ENCODE data around the gene SCUBE2. TPM values are rescaled to one million over a fixed set of nuclear protein-coding genes. Genes with fewer than 3 reads are reported as not detected.
"Not testable (repeated sequence)": the region's sequence is repeated elsewhere in the genome, so short reads cannot be mapped to it uniquely, and the experiment has no call there.

SCUBE2 gene
- total and polyA plus RNA-seq, 2 donors (not counting 1 experiment from before 2014, with no cell fraction given), result not detected

DNA sequence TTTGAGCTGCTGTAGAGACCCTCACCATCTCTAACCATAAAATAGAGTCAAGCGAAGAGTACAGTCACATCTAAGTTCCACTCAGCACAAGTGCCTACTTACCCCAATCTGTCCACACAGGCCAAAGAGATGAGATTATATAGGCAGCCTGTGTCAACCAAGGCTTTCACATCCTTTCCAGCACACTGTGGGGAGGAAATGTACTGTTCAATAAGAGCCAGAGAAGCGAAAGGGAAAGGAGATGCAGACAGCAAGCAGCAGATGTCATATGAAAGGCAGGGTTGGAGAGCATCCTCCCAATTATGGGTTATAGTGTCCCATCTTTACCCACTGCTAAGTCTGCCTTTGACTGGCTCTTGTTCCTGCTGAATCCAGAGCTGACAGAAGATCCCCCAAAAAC, 104.0 kb downstream of the SCUBE2 start:
- Histone ChIP-seq H3K9me3 (ENCODE audit: control extremely low read depth in 1 of 3, control insufficient read depth in 2 of 3, insufficient read depth in 1 of 3, low read length in 2 of 3) (no peaks in the 10 kb centered on the region), H3K79me2 (ENCODE audit: control insufficient read depth, insufficient read depth, low read length) (no peaks in the 10 kb centered on the region), H2AFZ (ENCODE audit: insufficient read depth, low read depth, low read length, poor library complexity, severe bottlenecking) (no peak overlapping the region), H3K36me3 (replicated peaks in 1 of 2; ENCODE audit: control extremely low read depth in 1 of 2, control insufficient read depth in 1 of 2, extremely low read depth in 1 of 2, insufficient read depth in 2 of 2, low read length in 1 of 2) (no peaks in the 10 kb centered on the region), H3K9ac (ENCODE audit: low read length) (no peak overlapping the region), H3K4me1 (ENCODE audit: control insufficient read depth in 2 of 2, insufficient read depth in 2 of 2, low read length in 2 of 2) (no peaks in the 10 kb centered on the region), H3K27ac (ENCODE audit: low read length in 2 of 2) (no peak overlapping the region), H3K27me3 (replicated peaks in 1 of 4; ENCODE audit: control extremely low read depth in 1 of 4, control insufficient read depth in 3 of 4, insufficient read depth in 4 of 4, low read length in 3 of 4) (peaks cover 0 to 4% (median 0%) of the 10 kb centered on the region in 4 experiments), H3K4me3 (ENCODE audit: control extremely low read depth in 1 of 5, extremely low read depth in 1 of 5, insufficient read depth in 1 of 5, low read depth in 2 of 5, low read length in 4 of 5) (no peak overlapping the region), H3K4me2 (replicated peaks; ENCODE audit: low read depth, low read length, poor library complexity, severe bottlenecking) (no peak overlapping the region), H4K20me1 (ENCODE audit: control insufficient read depth, insufficient read depth, low read length, poor library complexity, severe bottlenecking) (no peaks in the 10 kb centered on the region)
- no CpG with 5 or more reads among the region's 2 CpGs for WGBS (ENCODE audit: insufficient coverage)
- Mint-ChIP-seq H3K9me3 (ENCODE audit: insufficient read depth) (no peaks in the 10 kb centered on the region), H3K27me3 (peaks cover 35% of the 10 kb centered on the region), H3K4me1 (no peaks in the 10 kb centered on the region), H3K27ac (no peak overlapping the region), H3K4me3 (no peak overlapping the region)
- ATAC-seq (ENCODE audit: low read depth) (no peak), DNase-seq (no peak)
- TF ChIP-seq EZH2 (IDR thresholded peaks at IDR 0.05; ENCODE audit: borderline replicate concordance, insufficient read depth, low read depth, low read length, poor library complexity, severe bottlenecking) (no peak), CTCF (IDR thresholded peaks at IDR 0.05) (no peak)
- CTCF ChIA-PET, result interaction anchor here (1.1 to 1.2 kb wide), 2 partner anchors 15 to 150 kb away, joined by 3 to 4 read pairs; no protein-coding TSS in a partner anchor
- intact Hi-C loops (cut with micrococcal nuclease), result no loop called here
- POLR2A ChIA-PET, result no interaction called here

- H3K9me3 Mint-ChIP-seq (ENCODE audit: insufficient read depth); intact Hi-C loops (cut with micrococcal nuclease); H3K79me2 ChIP-seq (ENCODE audit: control insufficient read depth, insufficient read depth, low read length); H3K36me3 ChIP-seq (replicated peaks in 1 of 2; ENCODE audit: control extremely low read depth in 1 of 2, control insufficient read depth in 1 of 2, extremely low read depth in 1 of 2, insufficient read depth in 2 of 2, low read length in 1 of 2); H3K27ac ChIP-seq (ENCODE audit: low read length in 2 of 2); DNase-seq; POLR2A ChIA-PET; H2AFZ ChIP-seq (ENCODE audit: insufficient read depth, low read depth, low read length, poor library complexity, severe bottlenecking); H3K4me3 ChIP-seq (ENCODE audit: control extremely low read depth in 1 of 5, extremely low read depth in 1 of 5, insufficient read depth in 1 of 5, low read depth in 2 of 5, low read length in 4 of 5); H3K4me1 Mint-ChIP-seq; H3K9me3 ChIP-seq (ENCODE audit: control extremely low read depth in 1 of 3, control insufficient read depth in 2 of 3, insufficient read depth in 1 of 3, low read length in 2 of 3); H3K27ac Mint-ChIP-seq; H3K4me1 ChIP-seq (ENCODE audit: control insufficient read depth in 2 of 2, insufficient read depth in 2 of 2, low read length in 2 of 2); H3K4me2 ChIP-seq (replicated peaks; ENCODE audit: low read depth, low read length, poor library complexity, severe bottlenecking); H3K4me3 Mint-ChIP-seq; H3K27me3 ChIP-seq (replicated peaks in 1 of 4; ENCODE audit: control extremely low read depth in 1 of 4, control insufficient read depth in 3 of 4, insufficient read depth in 4 of 4, low read length in 3 of 4); ATAC-seq (ENCODE audit: low read depth); CTCF ChIA-PET; H4K20me1 ChIP-seq (ENCODE audit: control insufficient read depth, insufficient read depth, low read length, poor library complexity, severe bottlenecking); H3K9ac ChIP-seq (ENCODE audit: low read length): not testable (repeated sequence)
- 90% methylated on average over 5 of the region's 6 CpGs for WGBS (ENCODE audit: insufficient coverage)
- H3K27me3 Mint-ChIP-seq, result peaks cover 35% of the 10 kb centered on the region
Measured at GRCh38 chr11:8986772-8987171, 104.6 kb downstream of the SCUBE2 start.
